Ovary (tissue), 9 donors: ENCODE measurements around the gene AAK1. TPM values are rescaled to one million over a fixed set of nuclear protein-coding genes. Genes with fewer than 3 reads are reported as not detected.

Source experiments
- DNase-seq, 5 donors: peaks; one replicate each; pipeline ENCODE4 v3.0.0-alpha.2; 2019 to 2020
- H3K27ac ChIP-seq, 2 donors: fragments of 200-600 bp; one replicate each; pipeline versions ENCODE4 v1.5.1 to v1.8.0; 2019 to 2022
- H3K27me3 ChIP-seq: fragments of 200-600 bp; one replicate; pipeline ENCODE4 v1.8.0; 2022
- H3K36me3 ChIP-seq: fragments of 200-600 bp; sonication (generic); one replicate; pipeline ENCODE4 v1.5.1; 2019
- H3K4me1 ChIP-seq: one replicate; pipeline ENCODE4 v1.8.1; 2013; ENCODE audit warnings: mild to moderate bottlenecking, moderate library complexity; ENCODE audit not compliant: insufficient read depth
- H3K4me3 ChIP-seq: fragments of 200-600 bp; sonication (generic); one replicate; pipeline ENCODE4 v1.5.1; 2017
- H3K9me3 ChIP-seq, 2 donors: fragments of 200-600 bp in 1 of 2; sonication (generic) in 1 of 2; one replicate each; pipeline versions ENCODE4 v1.5.1 to v1.8.1; 2013 to 2019; ENCODE audit warnings: mild to moderate bottlenecking in 1 of 2, moderate library complexity in 1 of 2
- CTCF ChIP-seq, 3 donors: fragments of 450-650 bp in 2 of 3; fragments of 200-600 bp in 1 of 3; IDR thresholded peaks; one replicate each; pipeline versions ENCODE4 v1.5.1 to v1.8.0; 2016 to 2022; ENCODE audit warnings: antibody characterized with exemption in 3 of 3, mild to moderate bottlenecking in 1 of 3
- EP300 ChIP-seq: sonication (generic); formaldehyde crosslinking; IDR thresholded peaks from one replicate; pipeline ENCODE4 v1.6.1; 2017; ENCODE audit warnings: antibody characterized with exemption
- POLR2A ChIP-seq: fragments of 450-650 bp; IDR thresholded peaks from one replicate; pipeline ENCODE4 v1.6.1; 2017; ENCODE audit warnings: antibody characterized with exemption, mild to moderate bottlenecking, moderate library complexity
- WGBS, 3 donors: extraction: QIAGEN DNeasy Blood & Tissue Kit in 1 of 3; methylation state at CpG; one replicate each; pipeline versions ENCODE4 v1.1.5 to v1.1.7; 2013 to 2017; 5-methylcytosine and 5-hydroxymethylcytosine counted together
- intact Hi-C, 4 donors: fragments of 100-400 bp; cut with DNase I; formaldehyde crosslinking; loops; one replicate each; pipeline versions ENCODE4 v1.11.0 to v1.15.1; 2022 to 2023
- polyA plus RNA-seq, 2 donors: library from polyadenylated mRNA; stranded (reverse); fragments of 200-250 nt in 1 of 2; fragments of 350-450 nt in 1 of 2; fragmentation: Illumina TruSeq in 1 of 2; extraction: RNeasy Lipid Tissue Mini Kit (QIAGEN cat#74804) in 1 of 2; gene quantifications; one replicate each; pipeline ENCODE4 v1.2.3, GENCODE V29; 2013 to 2014
- total RNA-seq, 7 donors: library from RNA; depleted of rRNA in 2 of 7; stranded (reverse); fragments of >200 nt in 2 of 7; fragmentation: NEBNext Ultra II Directional in 3 of 7; extraction: Animal tissue kit (Norgen Biotek cat#: 25700) in 3 of 7; gene quantifications; one replicate each; pipeline versions ENCODE4 v1.1.0 to v1.2.4, GENCODE V29; 2016 to 2023
- donor health status: DM: no; HTN: no; CAD: no; lungs with moderate emphysema.
- donor health status: DM: no; HTN: no; CAD: no.
- donor health status: Bipolar disorder and iron deficiency.
- donor health status: DM: yes; HTN: yes; CAD: no.
- donor health status: DM: no; HTN: no; CAD: no.
- donor health status: DM: yes; HTN: yes; CAD: no.

AAK1 gene
- total and polyA plus RNA-seq, 9 donors: 7.4 to 53.6 (median 34.3) TPM

GRCh38 chr2:69521747-69522146, 121.8 kb downstream of the AAK1 start:
- intact Hi-C loops: no loop called here
- WGBS, 3 donors: 44 to 83% (median 51%) methylated on average over 2 of the region's 2 CpGs

GRCh38 chr2:69518841-69519240, 124.7 kb downstream of the AAK1 start:
- no peaks in the 10 kb centered on the region for H3K27me3 ChIP-seq
- no peak overlapping the region for H3K4me3 ChIP-seq
- intact Hi-C loops: no loop called here
- no peaks in the 10 kb centered on the region for H3K36me3 ChIP-seq
- H3K27ac ChIP-seq: no peak overlapping the region
- peak in 1 of 5 donors; percentile 39 for DNase-seq
- peaks cover 10% of the 10 kb centered on the region for H3K4me1 ChIP-seq
- H3K9me3 ChIP-seq: no peaks in the 10 kb centered on the region
- WGBS, 3 donors: 82 to 93% (median 87%) methylated on average over 6 of the region's 6 CpGs
- TF ChIP-seq CTCF (IDR thresholded peaks at IDR 0.05) (no peak), EP300 (no peak)

More at GRCh38 chr2:69521747-69522146, 121.8 kb downstream of the AAK1 start:
- no peaks in the 10 kb centered on the region for H3K27me3 ChIP-seq
- no peaks in the 10 kb centered on the region for H3K36me3 ChIP-seq
- H3K27ac ChIP-seq: no peak overlapping the region
- H3K9me3 ChIP-seq: no peaks in the 10 kb centered on the region
- peaks cover under 1% of the 10 kb centered on the region for H3K4me1 ChIP-seq
- TF ChIP-seq CTCF (IDR thresholded peaks at IDR 0.05): no peak
- no peak for TF ChIP-seq POLR2A
- TF ChIP-seq EP300: no peak
- no peak overlapping the region for H3K4me3 ChIP-seq
- no peak for DNase-seq

GRCh38 chr2:69517410-69517809, 126.1 kb downstream of the AAK1 start:
- peaks cover 11% of the 10 kb centered on the region for H3K4me1 ChIP-seq
- TF ChIP-seq EP300 (no peak), CTCF (IDR thresholded peaks at IDR 0.05) (no peak), POLR2A (no peak)
- no peaks in the 10 kb centered on the region for H3K36me3 ChIP-seq
- no peak overlapping the region for H3K27ac ChIP-seq
- no peaks in the 10 kb centered on the region for H3K27me3 ChIP-seq
- no peak overlapping the region for H3K4me3 ChIP-seq
- 58 to 84% (median 78%) methylated on average over 7 of the region's 7 CpGs for WGBS, 3 donors
- no peak for DNase-seq
- no peaks in the 10 kb centered on the region for H3K9me3 ChIP-seq
- intact Hi-C loops: no loop called here

GRCh38 chr2:69514819-69515218, 128.7 kb downstream of the AAK1 start:
- DNase-seq: no peak
- intact Hi-C loops: no loop called here
- H3K27ac ChIP-seq: no peak overlapping the region
- H3K36me3 ChIP-seq: no peaks in the 10 kb centered on the region
- TF ChIP-seq EP300 (no peak), POLR2A (no peak), CTCF (IDR thresholded peaks at IDR 0.05) (no peak)
- no peak overlapping the region for H3K4me3 ChIP-seq
- no peaks in the 10 kb centered on the region for H3K9me3 ChIP-seq
- no peaks in the 10 kb centered on the region for H3K27me3 ChIP-seq
- 43 to 63% (median 49%) methylated on average over 1 of the region's 1 CpG for WGBS, 3 donors
- peaks cover 11% of the 10 kb centered on the region for H3K4me1 ChIP-seq

- DNase-seq: peak; percentile 31 to 55 (median 41)
- intact Hi-C loops: no loop called here
- TF ChIP-seq EP300 (no peak), POLR2A (no peak), CTCF (IDR thresholded peaks at IDR 0.05) (no peak)
- Histone ChIP-seq H3K9me3 (no peaks in the 10 kb centered on the region), H3K27me3 (no peaks in the 10 kb centered on the region), H3K4me3 (no peak overlapping the region), H3K27ac (no peak overlapping the region), H3K4me1 (peaks cover 11% of the 10 kb centered on the region), H3K36me3 (no peaks in the 10 kb centered on the region)
- WGBS, 3 donors: 16 to 67% (median 46%) methylated on average over 2 of the region's 2 CpGs
Measured at GRCh38 chr2:69514406-69514805, 129.1 kb downstream of the AAK1 start.
